ENCODE results near the gene POLR3C.
A peak's percentile ranks its signal among the peaks of the same experiment; 100 is the strongest.

Gene POLR3C

GRCh38 chr1:145871994-145872924, 48.3 kb downstream of the POLR3C start:
- DNase-seq (ENCODE audit: low read depth), result peak; percentile 25
- H3K4me3 ChIP-seq (ENCODE audit: low read depth, low read length), result peak overlapping the region; percentile 28
- TF ChIP-seq CTCF (IDR thresholded peaks at IDR 0.05; ENCODE audit: insufficient read depth, low read depth, low read length, missing control alignments), result no peak

GRCh38 chr1:145874646-145875045, 50.6 kb downstream of the POLR3C start:
- no peak for TF ChIP-seq CTCF (IDR thresholded peaks at IDR 0.05; ENCODE audit: insufficient read depth, low read depth, low read length, missing control alignments)
- no peak overlapping the region for H3K4me3 ChIP-seq (ENCODE audit: low read depth, low read length)
- DNase-seq (ENCODE audit: low read depth), result no peak

- no peak for TF ChIP-seq CTCF (IDR thresholded peaks at IDR 0.05; ENCODE audit: insufficient read depth, low read depth, low read length, missing control alignments)
Measured at GRCh38 chr1:145877923-145878486, 54.0 kb downstream of the POLR3C start.

GRCh38 chr1:145878724-145879123, 54.7 kb downstream of the POLR3C start:
- no peak overlapping the region for H3K4me3 ChIP-seq (ENCODE audit: low read depth, low read length)
- no peak for DNase-seq (ENCODE audit: low read depth)
- TF ChIP-seq CTCF (IDR thresholded peaks at IDR 0.05; ENCODE audit: insufficient read depth, low read depth, low read length, missing control alignments), result no peak

More at GRCh38 chr1:145877923-145878486, 54.0 kb downstream of the POLR3C start:
- no peak overlapping the region for H3K4me3 ChIP-seq (ENCODE audit: low read depth, low read length)
- DNase-seq (ENCODE audit: low read depth), result no peak

GRCh38 chr1:145879775-145880174, 55.8 kb downstream of the POLR3C start:
- no peak for DNase-seq (ENCODE audit: low read depth)
- TF ChIP-seq CTCF (IDR thresholded peaks at IDR 0.05; ENCODE audit: insufficient read depth, low read depth, low read length, missing control alignments), result no peak
- no peak overlapping the region for H3K4me3 ChIP-seq (ENCODE audit: low read depth, low read length)

- DNase-seq (ENCODE audit: low read depth), result no peak
- no peak for TF ChIP-seq CTCF (IDR thresholded peaks at IDR 0.05; ENCODE audit: insufficient read depth, low read depth, low read length, missing control alignments)
- no peak overlapping the region for H3K4me3 ChIP-seq (ENCODE audit: low read depth, low read length)
Measured at GRCh38 chr1:145884675-145885074, 60.7 kb downstream of the POLR3C start.
